ENCODE data around the gene CAND2.

The CAND2 gene

GRCh38 chr3:12768579-12769527 lies 27.6 kb upstream of the CAND2 start:
- no peak overlapping the region for H3K4me3 ChIP-seq (ENCODE audit: low read length)
- DNase-seq (ENCODE audit: low read depth): no peak
- TF ChIP-seq CTCF (IDR thresholded peaks at IDR 0.05; ENCODE audit: insufficient read depth, low read depth, low read length, missing control alignments): no peak

GRCh38 chr3:12769761-12770160 lies 26.7 kb upstream of the CAND2 start:
- no peak overlapping the region for H3K4me3 ChIP-seq (ENCODE audit: low read length)
- no peak for TF ChIP-seq CTCF (IDR thresholded peaks at IDR 0.05; ENCODE audit: insufficient read depth, low read depth, low read length, missing control alignments)
- DNase-seq (ENCODE audit: low read depth): no peak

DNA sequence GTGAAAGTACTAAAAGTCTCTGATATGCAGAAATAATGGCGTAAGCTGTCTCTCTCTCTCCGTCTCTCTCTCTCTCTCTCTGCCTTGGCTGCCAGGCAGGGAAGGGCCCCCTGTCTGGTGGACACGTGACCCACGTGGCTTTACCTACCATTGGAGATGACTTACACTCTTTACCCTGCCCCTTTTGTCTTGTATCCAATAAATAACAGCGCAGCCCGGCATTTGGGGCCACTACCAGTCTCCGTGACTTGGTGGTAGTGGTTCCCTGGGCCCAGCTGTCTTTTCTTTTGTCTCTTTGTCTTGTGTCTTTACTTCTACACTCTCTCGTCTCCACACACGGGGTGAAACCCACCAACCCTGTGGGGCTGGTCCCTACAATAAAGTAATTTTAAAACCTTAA lies 25.2 kb upstream of the CAND2 start:
- no peak for TF ChIP-seq CTCF (IDR thresholded peaks at IDR 0.05; ENCODE audit: insufficient read depth, low read depth, low read length, missing control alignments)
- no peak overlapping the region for H3K4me3 ChIP-seq (ENCODE audit: low read length)
- DNase-seq (ENCODE audit: low read depth): no peak

DNA sequence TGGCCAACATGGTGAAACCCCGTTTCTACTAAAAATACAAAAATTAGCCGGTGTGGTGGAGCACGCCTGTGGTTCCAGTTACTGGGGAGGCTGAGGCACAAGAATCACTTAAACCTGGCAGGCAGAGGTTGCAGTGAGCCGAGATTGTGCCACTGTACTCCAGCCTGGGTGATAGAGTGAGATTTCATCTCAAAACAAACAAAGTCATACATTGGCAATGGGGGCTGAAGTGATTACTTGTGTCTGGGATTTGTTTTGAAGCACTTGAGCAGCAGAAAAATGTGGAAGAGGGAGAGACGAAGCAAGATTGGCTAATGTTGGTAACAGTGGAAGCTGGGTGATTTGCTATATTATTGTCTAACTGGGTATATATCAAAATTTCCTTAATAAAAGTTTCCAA lies 24.0 kb upstream of the CAND2 start:
- H3K4me3 ChIP-seq (ENCODE audit: low read length): no peak overlapping the region
- no peak for DNase-seq (ENCODE audit: low read depth)
- TF ChIP-seq CTCF (IDR thresholded peaks at IDR 0.05; ENCODE audit: insufficient read depth, low read depth, low read length, missing control alignments): no peak

DNA sequence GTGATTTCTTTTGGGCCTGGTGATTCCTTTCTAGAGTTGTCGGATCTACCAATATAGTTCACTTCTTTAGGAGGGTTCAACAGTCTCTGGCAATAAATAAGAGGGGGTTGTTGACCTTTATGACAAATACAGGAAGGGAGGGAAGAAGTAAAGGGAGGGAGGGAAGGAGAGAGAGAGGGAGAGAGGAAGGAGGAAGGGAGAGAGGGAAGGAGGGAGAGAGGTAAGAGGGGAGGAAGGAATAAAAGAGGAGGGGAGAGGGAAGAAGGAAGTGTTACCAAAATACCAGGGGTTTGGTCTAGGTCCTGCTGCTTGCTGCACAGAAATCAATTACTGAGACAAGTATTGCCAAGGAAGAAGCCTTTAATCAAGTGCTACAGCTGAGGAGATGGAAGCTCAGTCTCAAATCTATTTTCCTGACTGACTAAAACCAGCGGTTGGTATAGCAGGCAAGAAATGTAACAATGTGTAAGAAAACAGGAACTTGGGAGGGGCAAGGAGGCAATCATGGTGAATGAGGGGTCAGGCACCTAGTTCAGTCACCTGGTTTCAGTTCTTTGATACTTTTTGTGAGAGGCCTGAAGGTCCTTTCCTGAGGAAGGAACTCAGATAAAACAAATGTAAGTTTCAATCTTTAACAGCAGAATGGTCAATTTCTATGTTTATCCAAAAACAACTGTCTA lies 23.3 kb upstream of the CAND2 start:
- H3K4me3 ChIP-seq (ENCODE audit: low read length): no peak overlapping the region
- no peak for TF ChIP-seq CTCF (IDR thresholded peaks at IDR 0.05; ENCODE audit: insufficient read depth, low read depth, low read length, missing control alignments)
- no peak for DNase-seq (ENCODE audit: low read depth)

DNA sequence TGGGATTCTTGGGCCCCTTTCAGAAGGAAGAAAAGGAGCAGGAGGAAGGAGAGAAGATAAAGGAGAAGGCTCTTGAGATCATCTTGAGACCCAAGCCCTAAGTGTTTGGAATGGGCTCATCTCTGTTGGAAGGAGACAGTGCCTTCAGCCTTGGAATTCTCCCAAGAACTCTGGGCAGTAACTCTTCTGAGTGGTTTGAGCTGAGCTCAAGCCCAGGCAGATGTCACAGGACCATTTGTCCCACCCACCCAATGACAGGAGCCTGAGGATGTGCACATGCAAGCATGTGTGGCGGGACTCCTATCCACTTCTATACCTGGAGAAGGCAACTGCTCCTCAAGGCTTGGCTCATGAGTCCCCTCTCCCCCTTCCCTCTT lies 22.8 kb upstream of the CAND2 start:
- TF ChIP-seq CTCF (IDR thresholded peaks at IDR 0.05; ENCODE audit: insufficient read depth, low read depth, low read length, missing control alignments): no peak
- no peak for DNase-seq (ENCODE audit: low read depth)

More for the DNA sequence above, 22.8 kb upstream of the CAND2 start:
- H3K4me3 ChIP-seq (ENCODE audit: low read length): no peak overlapping the region

Data from epithelial cell of esophagus (primary cell).